Tibial nerve (tissue), 4 donors: ENCODE measurements around the gene NEB.

Experiments
- EP300 ChIP-seq, 2 donors: sonication (generic); formaldehyde crosslinking; IDR thresholded peaks; one replicate each; pipeline ENCODE4 v1.6.1; 2017; ENCODE audit warnings: antibody characterized with exemption in 2 of 2, mild to moderate bottlenecking in 1 of 2
- TF ChIP-seq, protein P1 (sequence below), 5 experiments: fragments of 200-600 bp in 3 of 5; fragments of 450-650 bp in 2 of 5; sonication (generic) in 3 of 5; IDR thresholded peaks; one replicate each; pipeline ENCODE4 v1.5.1; 2016 to 2019; ENCODE audit warnings: antibody characterized with exemption in 5 of 5, mild to moderate bottlenecking in 3 of 5, moderate library complexity in 2 of 5

GRCh38 chr2:151490276-151490675, 244.0 kb downstream of the NEB start:
- TF ChIP-seq, protein P1, sequence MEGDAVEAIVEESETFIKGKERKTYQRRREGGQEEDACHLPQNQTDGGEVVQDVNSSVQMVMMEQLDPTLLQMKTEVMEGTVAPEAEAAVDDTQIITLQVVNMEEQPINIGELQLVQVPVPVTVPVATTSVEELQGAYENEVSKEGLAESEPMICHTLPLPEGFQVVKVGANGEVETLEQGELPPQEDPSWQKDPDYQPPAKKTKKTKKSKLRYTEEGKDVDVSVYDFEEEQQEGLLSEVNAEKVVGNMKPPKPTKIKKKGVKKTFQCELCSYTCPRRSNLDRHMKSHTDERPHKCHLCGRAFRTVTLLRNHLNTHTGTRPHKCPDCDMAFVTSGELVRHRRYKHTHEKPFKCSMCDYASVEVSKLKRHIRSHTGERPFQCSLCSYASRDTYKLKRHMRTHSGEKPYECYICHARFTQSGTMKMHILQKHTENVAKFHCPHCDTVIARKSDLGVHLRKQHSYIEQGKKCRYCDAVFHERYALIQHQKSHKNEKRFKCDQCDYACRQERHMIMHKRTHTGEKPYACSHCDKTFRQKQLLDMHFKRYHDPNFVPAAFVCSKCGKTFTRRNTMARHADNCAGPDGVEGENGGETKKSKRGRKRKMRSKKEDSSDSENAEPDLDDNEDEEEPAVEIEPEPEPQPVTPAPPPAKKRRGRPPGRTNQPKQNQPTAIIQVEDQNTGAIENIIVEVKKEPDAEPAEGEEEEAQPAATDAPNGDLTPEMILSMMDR (IDR thresholded peaks at IDR 0.05), result no peak
- TF ChIP-seq EP300 (IDR thresholded peaks at IDR 0.05), result no peak
